SW 1271 (cell line): Measurements from ENCODE around the gene GPR18.
A peak's percentile ranks its signal among the peaks of the same experiment; 100 is the strongest.
"Not testable (repeated sequence)": the region's sequence is repeated elsewhere in the genome, so short reads cannot be mapped to it uniquely, and the experiment has no call there.

Source experiments
- DNase-seq, 2 experiments: peaks; one replicate each; lab custom pipeline; 2025; lab: John Stamatoyannopoulos, UW

The GPR18 gene

DNA sequence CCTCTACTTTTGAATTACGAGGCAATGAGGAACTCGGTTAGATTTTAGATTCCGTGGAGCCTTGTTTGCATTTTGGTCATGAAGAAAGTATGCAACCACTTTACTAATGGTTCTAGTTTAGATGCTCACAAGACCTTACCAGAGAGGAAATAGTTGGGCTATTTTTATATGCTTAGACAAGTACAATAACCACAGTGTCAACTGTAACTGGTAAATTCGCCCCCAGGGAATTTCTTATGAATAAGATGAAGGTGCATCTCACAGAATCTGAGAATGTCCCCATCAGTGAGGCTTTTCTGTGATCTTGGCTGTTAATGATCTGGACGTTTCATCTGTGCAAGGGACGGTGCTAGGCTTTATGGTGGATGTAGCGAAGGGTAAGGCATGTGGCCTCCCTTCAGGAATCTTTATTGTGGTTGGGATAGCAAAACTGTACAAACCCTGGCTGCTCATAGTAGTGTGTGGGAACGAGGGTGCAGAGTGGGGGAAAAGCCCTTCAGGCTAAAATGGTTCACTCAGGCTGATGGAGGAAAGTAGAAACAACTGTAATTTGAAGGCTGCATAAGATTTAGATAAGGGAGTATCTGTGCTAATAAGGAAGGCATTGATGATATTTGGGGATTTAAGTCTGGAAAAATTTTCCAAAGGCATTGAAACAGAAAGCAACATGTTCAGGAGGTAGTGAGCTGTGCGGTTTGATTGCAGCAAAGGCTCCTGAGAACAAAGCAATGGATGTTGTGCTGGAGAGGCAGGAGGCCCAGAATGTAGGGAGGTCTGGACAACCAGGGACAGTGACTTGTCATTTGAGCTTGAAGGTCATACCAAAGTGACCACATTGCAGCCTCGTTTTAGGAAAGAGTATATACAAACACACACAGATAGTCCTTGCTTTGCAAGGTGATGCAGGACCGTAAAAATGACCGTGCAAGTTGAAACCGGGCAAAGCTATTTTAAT, 29.2 kb downstream of the GPR18 start:
- DNase-seq, result peak in 1 of 2 experiments; percentile 42

DNA sequence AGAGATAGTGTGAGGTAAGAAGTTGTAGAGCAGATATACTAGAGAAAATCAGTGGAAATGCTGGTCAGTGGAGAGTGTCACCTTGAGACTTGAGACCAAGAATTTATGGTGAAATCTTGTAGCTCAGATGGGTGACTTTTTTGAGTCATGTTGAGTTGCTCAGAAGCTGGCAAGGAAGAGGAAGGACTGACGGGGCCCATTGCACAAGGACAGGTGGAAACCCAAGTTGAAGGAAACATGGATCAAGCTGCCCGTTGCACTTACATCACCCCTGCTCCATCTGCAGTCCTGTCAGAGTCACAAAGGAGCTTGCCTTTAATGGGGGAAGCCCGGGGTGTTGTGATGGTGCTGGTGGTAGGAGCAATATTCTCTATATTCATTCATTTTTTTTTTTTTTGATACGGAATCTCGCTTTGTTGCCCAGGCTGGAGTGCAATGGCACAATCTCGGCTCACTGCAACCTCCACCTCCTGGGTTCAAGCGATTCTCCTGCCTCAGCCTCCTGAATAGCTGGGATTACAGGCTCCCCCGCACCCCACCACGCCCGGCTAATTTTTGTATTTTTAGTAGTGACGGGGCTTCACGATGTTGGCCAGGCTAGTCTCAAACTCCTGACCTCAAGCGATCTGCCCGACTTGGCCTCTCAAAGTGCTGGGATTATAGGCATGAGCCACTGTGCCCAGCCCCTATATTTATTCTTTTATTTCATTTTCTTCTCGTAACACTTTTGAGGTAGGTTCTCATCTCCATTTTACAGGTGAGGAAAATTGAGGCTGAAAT, 30.1 kb downstream of the GPR18 start:
- no peak for DNase-seq

DNA sequence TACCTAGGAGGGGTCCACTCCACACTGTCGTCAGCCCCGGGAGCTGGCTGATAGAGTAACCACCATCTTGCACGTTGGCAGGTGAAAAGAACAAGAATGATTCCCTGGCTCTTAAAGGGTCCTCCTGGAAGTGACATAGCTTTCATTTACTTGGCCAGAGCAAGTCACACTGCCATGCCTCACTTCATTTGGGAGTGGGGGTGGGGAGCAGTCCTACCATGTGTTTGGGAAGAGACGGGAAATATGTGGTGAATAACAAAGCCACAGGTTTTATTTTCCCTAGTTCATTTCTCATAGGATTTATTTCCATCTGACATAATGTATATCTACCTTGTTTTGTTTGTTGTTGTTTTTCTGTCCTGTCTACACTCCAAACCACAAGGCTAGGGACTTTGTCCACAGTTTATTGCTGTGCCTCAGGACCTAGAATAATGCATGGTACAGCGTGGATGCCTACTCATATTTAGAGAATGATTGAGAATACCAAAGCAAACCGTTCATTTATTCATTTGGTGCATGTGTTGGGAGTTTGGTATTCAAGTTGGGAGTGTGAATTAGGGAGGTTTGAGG, 30.8 kb downstream of the GPR18 start:
- DNase-seq, result no peak

DNA sequence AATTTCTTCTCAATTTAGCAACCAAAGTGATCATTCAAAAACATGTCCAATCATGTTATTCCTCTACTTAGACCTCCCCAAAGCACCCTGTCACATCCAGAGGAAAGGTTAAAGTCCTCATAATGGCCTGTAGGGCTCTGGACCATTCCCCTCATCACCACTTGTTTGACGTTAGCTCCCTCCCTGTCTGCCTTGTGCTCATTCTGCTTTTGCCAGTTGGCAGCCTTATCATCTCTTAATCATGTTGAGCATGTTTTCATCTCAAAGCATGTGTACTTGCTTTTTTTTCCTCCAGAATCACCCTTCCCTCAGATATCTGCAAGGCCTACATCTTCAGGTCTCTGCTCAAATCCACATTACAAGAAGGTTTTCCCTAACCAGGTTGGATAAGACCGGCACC, 31.7 kb downstream of the GPR18 start:
- no peak for DNase-seq

DNA sequence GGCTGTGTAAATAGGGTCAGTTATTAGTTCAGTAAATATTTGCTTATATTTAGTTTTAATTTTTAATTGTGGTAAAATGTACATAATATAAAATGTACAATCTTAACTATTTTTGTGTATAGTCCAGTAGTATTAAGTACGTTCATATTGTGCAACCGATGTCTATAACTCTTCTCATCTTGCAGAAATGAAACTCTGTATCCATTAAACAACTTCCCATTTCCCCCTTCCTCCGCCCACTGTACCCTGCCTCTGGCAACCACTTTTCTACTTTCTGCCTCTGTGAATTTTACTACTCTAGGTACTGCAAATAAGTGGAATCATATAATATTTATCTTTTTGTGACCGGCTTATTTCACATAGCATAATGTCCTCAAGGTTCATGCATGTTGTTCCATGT, 33.1 kb downstream of the GPR18 start:
- no peak for DNase-seq

DNA sequence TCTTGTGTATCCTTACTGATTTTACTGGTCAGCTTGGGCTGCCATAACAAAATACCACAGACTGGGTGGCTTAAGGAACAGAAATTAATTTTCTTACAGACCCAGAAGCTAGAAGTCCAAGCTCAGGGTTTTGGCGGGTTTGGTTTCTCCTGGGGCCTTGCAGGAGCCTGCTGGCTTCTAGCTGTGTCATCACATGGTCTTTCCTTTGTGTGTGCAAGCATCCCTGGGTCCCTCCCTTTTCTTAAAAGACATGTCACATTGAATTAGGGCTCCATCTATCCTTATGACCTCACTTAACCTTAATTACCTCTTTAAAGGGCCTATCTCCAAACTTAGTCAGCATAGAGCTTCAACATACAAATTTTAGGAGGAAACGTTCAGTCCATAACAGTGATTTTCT, 34.2 kb downstream of the GPR18 start:
- DNase-seq, result no peak

DNA sequence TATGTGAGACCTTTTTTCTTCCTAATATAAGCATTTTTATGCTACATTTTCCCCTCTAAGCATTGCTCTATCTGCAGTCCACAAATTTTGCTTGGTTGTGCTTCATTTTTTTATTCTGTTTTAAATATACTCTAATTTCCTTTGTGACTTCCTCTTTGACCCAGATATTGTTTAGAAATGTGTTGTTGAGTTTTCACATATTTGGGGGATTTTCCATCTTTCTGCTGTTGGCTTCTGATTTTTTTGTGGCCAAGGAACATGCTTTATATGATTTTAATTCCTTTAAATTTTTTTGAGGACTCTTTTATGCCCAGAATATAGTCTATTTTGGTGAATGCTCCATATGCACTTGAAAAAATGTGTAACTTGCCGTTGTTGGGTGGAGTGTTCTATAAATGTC, 34.6 kb downstream of the GPR18 start:
- no peak for DNase-seq

DNA sequence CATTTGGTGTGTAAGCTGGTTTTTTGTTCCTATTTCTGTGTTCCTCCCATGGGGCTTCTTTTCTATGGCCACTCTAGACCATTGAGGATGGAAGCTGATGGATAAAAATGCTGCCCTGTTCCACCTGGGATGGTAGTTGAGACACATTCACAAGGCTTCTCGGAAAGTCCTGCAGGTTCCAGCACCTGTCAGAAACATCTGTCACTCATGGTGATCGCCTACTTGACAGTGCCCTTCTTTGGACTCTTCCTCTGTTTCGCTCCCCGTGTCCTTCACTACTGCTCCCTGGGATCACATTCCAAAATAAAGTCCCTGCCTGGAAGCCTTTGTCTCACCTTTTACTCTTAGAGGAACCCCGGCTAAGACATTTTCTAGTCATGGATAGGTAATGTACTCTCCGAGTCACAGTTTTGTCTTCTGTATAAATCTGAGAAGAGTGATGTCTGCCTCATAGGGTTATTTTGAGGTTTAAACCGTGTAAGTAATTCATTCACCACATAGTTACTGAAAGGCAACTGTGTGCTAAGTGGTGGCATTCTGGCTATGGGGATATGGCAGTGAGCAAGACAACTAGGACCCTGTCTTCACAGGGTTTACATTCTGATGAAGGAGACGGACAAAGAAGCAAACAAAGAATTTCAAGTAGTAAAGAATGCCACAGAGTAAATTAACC, 36.5 kb downstream of the GPR18 start:
- no peak for DNase-seq

DNA sequence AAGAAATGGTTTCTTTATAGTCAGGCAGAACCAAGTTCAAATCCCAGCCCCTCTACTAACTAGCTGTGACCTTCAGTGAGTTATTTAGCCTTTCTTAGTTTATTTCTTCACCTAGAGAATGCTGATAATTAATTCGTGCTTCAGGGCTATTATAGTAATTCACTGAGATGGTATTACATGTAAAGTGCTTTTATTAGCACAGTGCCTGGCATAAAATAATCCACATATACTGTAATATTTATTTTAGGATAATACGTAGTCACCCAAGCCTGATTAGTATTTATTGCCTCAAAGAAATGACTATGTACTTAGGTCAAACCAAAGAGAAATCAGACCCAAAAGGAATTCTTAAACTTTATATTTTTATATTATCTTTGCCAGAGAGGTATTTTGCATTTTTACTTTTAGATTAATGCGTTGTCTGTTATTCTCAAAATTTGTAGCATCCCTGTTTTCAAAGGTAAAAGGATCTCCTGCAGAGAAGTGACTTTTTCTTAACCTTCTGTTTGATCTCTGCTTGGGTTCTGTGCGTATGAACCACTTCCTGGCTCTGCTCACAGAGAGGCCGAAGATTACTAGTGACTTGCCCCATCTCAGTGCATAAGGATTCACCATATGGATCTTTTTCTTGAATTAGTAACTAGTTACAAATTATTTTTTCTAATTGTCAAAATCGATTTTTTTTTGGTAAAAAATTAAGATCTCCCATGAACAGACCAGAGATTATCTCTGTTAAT, 37.8 kb downstream of the GPR18 start:
- no peak for DNase-seq

DNA sequence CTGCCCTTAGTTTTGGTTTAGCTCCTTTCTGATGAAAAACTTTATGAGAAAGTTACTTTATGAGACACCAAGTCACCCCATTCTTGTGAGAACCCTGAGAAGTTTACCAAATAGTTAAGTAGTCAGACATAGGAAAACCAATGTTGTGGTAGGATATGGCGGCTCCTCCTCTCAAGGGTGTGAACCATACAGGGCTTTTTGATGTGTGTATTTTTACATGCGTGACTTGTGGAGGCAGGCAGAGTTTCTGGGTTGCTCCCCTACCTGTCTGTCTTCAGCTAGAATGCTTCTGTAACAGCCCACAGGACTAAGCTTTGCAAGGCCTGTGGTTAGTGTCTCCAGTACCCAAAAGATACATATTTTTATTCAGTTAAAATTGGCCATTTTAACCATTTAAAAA, 39.2 kb downstream of the GPR18 start:
- no peak for DNase-seq

DNA sequence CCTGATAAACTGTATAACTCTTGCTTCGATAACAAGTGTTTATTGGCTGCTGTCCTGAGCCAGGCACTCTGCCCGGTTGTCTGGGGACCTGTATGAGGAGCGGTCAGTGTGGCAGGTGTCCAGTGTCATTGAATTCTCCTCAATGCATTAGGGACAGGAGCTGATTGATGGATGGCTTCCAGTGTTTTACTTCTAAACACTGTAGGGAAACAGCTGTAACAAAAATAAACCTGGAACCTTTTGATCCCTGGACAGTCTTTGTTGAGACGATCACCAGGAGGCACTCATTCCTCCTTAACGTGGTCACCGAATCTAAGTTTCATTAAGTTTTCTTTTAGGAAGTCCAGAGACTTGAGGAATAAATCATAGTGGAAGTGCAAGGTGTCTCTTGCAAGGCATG, 39.6 kb downstream of the GPR18 start:
- no peak for DNase-seq

DNA sequence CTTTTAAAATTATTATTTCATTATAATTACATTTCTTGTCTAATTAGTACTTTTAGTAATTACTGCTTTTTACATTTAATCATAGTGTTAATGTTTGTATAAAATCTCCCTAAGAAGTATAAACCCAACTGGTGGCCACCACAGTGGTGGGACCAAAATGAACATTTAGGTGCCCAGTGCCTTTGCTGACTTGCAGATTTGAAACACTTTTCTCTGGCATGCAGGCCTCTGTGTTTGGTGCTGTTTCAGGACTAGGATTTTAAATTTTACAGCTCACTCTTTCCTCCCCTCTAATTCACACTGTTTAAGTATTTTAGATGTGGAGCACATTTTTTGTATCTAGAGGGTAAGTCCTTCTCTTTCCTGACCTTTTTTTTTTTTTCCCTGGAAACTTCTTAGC, 40.1 kb downstream of the GPR18 start:
- DNase-seq, result no peak

DNA sequence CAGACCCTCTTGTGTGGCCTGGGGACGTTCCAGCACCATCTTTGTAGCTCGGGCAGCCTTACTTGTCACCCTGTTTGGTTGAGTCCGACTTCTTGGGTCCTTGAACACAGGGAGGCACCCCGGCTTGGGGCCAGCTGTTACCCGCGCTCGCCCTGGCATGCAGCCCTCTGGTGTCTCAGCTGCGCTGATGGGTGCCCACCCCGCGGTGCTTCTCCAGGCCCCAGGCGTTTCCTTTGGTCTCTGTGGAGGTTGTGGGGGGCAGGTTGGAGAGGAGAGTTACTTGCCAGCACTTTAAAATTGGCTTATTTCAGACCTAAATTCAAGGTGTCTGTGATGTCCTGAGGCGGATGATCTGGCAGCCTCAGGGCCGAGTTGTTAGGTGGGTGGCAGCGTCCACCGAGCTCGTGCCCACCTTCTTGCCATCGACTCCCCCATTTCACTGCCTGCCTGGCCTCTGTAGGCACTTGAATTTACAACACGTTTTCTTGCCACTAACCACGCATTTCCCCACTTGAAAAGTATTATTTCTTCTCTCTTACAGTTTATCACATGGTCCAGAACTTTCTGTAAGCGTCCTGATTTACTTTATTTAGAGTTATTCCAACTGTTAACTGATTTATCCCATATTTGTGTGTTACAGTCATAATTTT, 40.6 kb downstream of the GPR18 start:
- DNase-seq, result no peak

DNA sequence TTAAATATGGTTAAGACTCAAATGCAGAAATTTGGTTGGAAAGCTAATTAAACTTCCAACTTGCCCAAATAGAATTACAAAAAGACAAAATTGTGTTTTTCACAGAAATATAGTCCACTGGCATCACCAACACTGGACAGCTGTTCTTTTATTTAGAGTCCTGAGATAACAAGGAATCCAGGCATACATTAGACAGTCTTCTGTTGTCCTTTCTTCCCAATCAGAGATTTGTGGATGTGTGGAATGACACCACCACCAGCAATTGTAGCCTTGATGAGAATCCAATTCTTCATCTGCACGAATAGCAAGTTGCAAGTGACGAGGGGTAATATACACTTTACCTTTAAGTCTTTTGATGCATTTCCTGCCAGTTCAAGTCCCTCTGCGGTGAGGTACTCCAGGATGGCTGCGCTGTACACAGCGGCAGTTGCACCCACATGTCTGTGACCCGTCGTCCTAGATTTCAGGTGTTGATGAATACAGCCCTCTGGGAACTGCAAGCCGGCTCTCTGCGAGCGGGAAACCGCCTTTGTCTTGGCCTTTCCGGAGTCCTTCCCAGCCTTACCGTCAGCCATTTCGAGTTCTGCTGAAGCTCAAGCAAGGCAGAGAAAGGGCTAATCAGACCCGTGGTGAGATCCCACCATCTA, 42.9 kb downstream of the GPR18 start:
- DNase-seq, result no peak

DNA sequence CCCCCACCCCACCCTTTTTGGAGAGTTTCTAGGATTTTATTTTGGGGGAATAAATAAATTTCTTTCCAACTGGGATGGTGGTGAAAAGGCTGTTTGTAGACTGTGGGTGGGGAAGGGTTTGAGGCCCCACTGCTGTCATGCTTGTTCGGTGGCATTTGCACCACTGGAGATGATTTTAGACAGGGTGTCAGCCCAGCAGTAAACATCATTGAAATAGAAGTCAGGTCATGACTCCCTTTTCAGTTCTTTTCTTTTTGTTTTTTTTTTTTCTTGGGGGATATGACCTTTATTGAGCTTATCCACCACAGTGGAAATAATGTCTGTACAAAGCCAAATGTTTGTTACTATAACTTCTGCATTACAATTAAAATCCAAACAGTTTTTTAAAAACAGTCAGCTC, 43.4 kb downstream of the GPR18 start:
- DNase-seq, result no peak

DNA sequence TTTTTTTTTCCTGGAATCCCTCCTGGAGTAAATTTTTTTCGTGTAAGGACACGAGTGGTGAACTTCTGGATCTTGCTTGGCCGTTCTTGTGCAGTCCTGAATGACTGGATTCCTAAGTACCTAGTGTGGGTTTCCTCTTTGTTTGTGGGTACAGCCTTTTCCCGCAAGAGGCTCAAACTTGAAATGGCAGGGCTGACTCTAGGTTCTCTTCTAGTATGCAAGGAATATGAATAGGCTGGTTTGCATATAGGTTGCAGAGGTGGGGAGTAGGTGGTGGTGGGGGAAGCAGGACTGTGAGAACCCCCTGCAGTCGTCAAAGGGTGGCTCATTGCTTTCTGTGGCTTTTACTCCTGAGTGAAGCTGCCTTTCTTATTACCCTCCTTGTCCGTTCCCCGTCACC, 43.9 kb downstream of the GPR18 start:
- no peak for DNase-seq

DNA sequence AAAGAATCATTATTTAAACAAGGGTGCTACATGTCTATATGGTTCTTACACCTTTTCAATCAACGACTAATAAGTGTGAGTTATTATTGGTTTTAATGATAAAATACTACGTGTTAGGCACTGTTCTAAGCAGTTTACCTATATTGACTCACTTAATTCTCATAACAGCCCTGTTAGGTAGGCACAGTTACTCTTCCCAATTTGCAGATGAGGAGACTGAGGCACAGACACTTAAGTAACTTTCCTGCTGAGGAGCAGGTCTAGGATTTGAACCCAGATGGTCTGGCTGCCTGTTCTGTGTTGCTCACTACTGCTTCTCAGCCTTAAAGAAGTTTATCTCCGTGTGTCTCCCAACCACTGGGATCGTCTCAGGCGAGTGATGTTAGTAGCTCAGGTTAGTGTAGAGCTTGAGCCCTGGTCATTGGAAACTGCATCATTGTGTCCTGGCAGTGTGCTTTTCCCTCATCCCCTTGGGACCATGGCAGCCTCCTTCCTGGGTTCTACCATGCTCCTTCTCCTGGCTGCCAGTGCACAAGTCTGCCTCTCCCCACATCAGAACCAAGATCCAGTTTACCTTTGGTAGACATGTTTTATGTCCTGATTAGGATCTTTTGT, 46.7 kb downstream of the GPR18 start:
- no peak for DNase-seq

DNA sequence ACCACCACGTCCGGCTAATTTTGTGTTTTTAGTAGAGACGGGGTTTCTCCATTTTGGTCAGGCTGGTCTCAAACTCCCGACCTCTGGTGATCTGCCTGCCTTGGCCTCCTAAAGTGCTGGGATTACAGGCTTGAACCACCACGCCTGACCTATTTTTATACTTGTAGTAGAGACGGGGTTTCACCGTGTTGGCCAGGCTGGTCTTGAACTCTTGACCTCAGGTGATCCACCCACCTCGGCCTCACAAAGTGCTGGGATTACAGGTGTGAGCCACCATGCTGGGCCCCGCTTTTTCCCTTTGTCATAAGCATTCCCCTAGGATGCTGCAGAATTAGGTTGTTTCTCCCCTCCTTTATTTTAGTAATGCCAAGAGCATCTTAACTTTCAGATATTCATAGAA, 47.6 kb downstream of the GPR18 start:
- not testable (repeated sequence) for DNase-seq

DNA sequence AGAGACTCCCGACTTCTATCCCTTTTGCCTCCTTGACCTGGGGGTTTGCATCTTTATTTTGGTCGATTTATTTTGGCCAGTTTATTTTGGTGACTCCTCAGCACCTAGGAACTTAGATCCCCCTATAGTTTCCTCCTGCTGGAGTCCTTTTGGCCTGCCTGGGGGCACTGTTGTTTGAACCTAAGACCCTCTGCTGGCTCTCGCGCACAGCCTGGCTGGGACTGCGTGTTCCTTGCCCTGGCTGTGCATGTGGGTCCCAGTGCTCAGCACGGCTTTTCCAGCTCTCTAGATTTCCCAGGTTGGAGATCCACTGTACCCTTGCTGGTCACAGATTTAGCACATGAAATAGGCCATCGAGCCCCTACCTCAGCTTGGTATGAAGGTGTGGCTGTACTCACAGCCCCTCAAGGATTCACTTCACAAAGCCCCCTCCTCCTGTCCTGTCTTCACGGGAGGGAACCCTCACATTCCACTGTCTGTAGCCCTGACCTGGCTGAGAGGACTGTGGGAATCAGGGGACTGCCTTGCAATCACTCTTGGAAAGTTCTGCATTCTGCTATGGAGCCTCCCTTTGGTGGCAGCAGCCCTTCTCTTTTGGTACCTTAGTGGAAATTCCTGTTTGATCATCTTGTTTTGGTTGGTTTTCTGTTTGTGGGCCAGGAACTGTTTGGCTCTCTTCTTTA, 49.2 kb downstream of the GPR18 start:
- DNase-seq, result no peak

DNA sequence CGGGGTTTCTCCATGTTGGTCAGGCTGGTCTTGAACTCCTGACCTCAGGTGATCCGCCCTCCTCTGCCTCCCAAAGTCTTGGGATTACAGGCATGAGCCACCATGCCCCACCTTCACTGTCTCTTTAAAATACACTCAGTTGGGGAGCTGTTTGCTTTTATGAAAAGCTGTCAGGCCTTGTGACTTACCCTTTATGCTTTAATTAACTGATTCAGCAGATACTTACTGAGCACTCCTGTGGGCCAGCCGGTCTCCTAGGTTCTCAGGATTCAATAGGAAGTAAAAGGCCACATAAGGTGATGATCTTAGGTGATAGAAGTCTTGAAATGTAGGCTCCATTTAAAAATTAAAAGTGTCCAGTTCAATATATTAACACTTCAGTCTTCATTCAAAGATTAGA, 50.0 kb downstream of the GPR18 start:
- DNase-seq, result no peak
